ENCODE results near the gene HADHB. TPM values are rescaled to one million over a fixed set of nuclear protein-coding genes. Genes with fewer than 3 reads are reported as not detected.

The HADHB gene
- total and polyA plus RNA-seq, 3 donors from 2014 or later = 142 to 171 (median 168) TPM

DNA sequence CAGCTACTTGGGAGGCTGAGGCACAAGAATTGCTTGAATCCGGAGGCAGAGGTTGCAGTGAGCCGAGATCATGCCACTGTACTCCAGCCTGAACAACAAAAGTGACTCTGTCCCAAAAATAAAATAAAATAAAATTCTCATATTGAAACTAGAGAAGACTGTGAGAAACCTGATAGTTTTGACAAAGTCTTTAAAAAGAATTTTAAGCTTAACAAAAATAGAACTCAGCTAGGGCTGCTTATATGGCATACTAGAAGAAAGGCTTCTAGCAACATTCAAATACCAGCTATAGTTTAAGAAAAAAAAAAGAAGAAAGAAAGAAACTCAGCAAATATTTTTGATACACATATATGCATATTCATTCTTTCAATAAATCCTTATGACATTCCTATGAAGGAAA, 13.9 kb upstream of the HADHB start:
- Histone ChIP-seq H3K9me3 (no peaks in the 10 kb centered on the region), H3K36me3 (ENCODE audit: low read depth, missing control alignments) (no peaks in the 10 kb centered on the region), H3K27ac (no peak overlapping the region), H3K4me3 (no peak overlapping the region), H3K4me1 (peaks cover 5% of the 10 kb centered on the region), H3K27me3 (no peaks in the 10 kb centered on the region)
- TF ChIP-seq, protein P1, sequence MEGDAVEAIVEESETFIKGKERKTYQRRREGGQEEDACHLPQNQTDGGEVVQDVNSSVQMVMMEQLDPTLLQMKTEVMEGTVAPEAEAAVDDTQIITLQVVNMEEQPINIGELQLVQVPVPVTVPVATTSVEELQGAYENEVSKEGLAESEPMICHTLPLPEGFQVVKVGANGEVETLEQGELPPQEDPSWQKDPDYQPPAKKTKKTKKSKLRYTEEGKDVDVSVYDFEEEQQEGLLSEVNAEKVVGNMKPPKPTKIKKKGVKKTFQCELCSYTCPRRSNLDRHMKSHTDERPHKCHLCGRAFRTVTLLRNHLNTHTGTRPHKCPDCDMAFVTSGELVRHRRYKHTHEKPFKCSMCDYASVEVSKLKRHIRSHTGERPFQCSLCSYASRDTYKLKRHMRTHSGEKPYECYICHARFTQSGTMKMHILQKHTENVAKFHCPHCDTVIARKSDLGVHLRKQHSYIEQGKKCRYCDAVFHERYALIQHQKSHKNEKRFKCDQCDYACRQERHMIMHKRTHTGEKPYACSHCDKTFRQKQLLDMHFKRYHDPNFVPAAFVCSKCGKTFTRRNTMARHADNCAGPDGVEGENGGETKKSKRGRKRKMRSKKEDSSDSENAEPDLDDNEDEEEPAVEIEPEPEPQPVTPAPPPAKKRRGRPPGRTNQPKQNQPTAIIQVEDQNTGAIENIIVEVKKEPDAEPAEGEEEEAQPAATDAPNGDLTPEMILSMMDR (IDR thresholded peaks at IDR 0.05) = no peak
- no peak for TF ChIP-seq POLR2A (IDR thresholded peaks at IDR 0.05)
- WGBS, 2 donors = 91 to 100% methylated on average over 2 of the region's 2 CpGs
- intact Hi-C loops (cut with DNase I; ENCODE audit: low total_unique reads) = no loop called here
- DNase-seq = no peak

DNA sequence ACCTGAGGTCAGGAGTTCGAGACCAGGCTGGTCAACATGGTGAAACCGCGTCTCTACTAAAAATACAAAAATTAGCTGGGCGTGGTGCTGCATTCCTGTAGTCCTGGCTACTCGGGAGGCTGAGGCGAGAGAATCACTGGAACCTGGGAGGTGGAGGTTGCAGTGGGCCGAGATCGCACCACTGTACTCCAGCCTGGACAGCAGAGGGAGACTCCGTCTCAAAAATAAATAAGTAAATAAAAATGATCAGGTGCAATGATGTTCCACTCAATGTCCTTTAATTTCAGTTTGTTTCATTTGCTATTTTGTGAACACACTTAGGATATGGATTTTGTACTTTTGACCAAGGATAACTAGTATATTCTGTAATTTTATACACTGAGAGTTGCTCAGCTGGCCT, 9.7 kb upstream of the HADHB start:
- H3K36me3 ChIP-seq (ENCODE audit: low read depth, missing control alignments) = no peaks in the 10 kb centered on the region

DNA sequence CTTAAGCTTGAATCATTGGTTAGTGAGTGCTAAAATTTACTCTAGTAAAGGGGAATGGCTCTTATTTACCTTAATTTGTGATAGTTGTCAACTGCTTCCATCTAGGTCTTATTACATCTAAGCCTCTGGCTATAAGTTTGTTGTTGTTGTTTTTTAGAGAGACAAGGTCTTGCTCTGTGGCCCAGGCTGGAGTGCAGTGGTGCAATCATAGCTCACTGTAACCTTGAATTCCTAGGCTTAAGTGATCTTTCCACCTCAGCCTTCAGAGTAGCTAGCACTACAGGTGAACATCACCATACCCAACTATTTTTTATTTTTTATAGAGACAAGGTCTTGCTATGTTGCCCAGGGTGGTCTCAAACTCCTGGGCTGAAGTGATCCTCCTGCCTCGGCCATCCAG, 6.9 kb upstream of the HADHB start:
- no peak for TF ChIP-seq POLR2A (IDR thresholded peaks at IDR 0.05)
- TF ChIP-seq, protein P1 (IDR thresholded peaks at IDR 0.05) = no peak
- Histone ChIP-seq H3K9me3 (no peaks in the 10 kb centered on the region), H3K4me1 (peaks cover 2% of the 10 kb centered on the region), H3K4me3 (no peak overlapping the region), H3K27ac (no peak overlapping the region), H3K36me3 (ENCODE audit: low read depth, missing control alignments) (no peaks in the 10 kb centered on the region), H3K27me3 (no peaks in the 10 kb centered on the region)
- intact Hi-C loops (cut with DNase I; ENCODE audit: low total_unique reads) = no loop called here
- DNase-seq = no peak
- WGBS, 2 donors = 97 to 100% methylated on average over 1 of the region's 1 CpG

More for the DNA sequence above, 9.7 kb upstream of the HADHB start:
- H3K4me3 ChIP-seq = no peak overlapping the region
- no peak for DNase-seq
- H3K4me1 ChIP-seq = peaks cover 5% of the 10 kb centered on the region
- TF ChIP-seq, protein P1 (IDR thresholded peaks at IDR 0.05) = peak in 2 of 3 experiments; percentile 12 to 16
- no peak for TF ChIP-seq POLR2A (IDR thresholded peaks at IDR 0.05)
- H3K27me3 ChIP-seq = no peaks in the 10 kb centered on the region
- H3K9me3 ChIP-seq = no peaks in the 10 kb centered on the region
- WGBS, 2 donors = 90 to 92% methylated on average over 9 of the region's 9 CpGs
- no peak overlapping the region for H3K27ac ChIP-seq
- intact Hi-C loops (cut with DNase I; ENCODE audit: low total_unique reads) = no loop called here

DNA sequence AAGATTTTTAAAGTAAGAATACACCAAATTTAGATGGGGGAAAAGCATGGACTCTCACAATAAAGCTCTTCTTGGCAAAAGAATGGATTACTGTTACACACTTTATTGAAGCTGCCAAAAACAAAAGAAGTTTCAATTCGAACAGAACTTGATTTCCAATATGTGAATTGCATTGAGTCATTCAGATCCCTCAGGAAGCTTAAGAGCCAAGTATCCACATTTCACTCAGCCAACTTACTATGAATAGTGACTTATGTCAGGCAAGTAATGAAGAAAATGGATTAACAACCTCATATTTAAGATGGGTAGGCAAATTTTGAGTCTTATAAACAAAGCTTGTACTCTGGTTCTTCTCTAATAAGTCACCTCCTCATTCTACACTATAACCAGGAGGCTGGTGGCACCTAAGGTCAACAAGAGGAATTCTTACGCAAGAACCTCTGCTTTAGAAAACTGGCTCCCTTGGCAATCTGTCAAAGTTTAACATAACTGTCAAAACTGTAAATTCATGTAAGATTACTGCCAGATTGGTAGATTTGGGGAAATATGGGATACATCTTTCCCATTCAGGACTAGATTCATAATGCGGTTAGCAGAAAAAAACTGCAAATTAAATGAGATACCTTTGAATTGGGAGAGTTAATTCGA, 6.3 kb upstream of the HADHB start:
- no peaks in the 10 kb centered on the region for H3K9me3 ChIP-seq
- WGBS, 2 donors = 91 to 92% methylated on average over 4 of the region's 4 CpGs
- peaks cover 6% of the 10 kb centered on the region for H3K4me1 ChIP-seq
- intact Hi-C loops (cut with DNase I; ENCODE audit: low total_unique reads) = no loop called here
- H3K27ac ChIP-seq = no peak overlapping the region
- TF ChIP-seq, protein P1 (IDR thresholded peaks at IDR 0.05) = no peak
- DNase-seq = no peak
- H3K4me3 ChIP-seq = no peak overlapping the region
- no peaks in the 10 kb centered on the region for H3K27me3 ChIP-seq
- no peaks in the 10 kb centered on the region for H3K36me3 ChIP-seq (ENCODE audit: low read depth, missing control alignments)

DNA sequence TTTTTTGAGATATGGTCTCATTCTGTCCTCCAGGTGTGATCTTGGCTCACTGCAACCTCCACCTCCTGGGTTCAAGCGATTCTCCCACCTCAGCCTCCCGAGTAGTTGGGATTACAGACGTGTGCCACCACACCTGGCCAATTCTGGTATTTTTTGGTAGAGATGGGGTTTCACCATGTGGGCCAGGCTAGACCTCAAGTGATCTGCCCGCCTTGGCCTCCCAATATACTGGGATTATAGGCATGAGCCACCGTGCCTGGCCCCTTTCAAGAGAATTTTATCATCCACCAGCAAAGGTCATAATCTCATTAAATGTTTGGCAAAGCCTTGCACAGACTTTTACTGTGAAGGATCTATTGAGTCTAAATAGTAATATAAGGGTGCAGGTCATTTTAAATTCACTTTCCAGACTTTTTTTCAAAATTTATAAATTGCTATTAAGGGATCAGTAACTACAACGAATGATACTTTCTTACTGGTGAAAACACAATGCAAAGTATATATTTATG, 2.8 kb upstream of the HADHB start:
- Histone ChIP-seq H3K4me3 (no peak overlapping the region), H3K4me1 (peaks cover 13% of the 10 kb centered on the region), H3K36me3 (ENCODE audit: low read depth, missing control alignments) (no peaks in the 10 kb centered on the region), H3K27me3 (no peaks in the 10 kb centered on the region), H3K9me3 (no peaks in the 10 kb centered on the region), H3K27ac (no peak overlapping the region)
- no peak for TF ChIP-seq POLR2A (IDR thresholded peaks at IDR 0.05)
- TF ChIP-seq, protein P1 (IDR thresholded peaks at IDR 0.05) = no peak
- intact Hi-C loops (cut with DNase I; ENCODE audit: low total_unique reads) = no loop called here
- no peak for DNase-seq
- WGBS, 2 donors = 60 to 63% methylated on average over 6 of the region's 6 CpGs

Data from testis (tissue), 3 donors.